ENCODE data around the gene GPATCH1. TPM values are rescaled to one million over a fixed set of nuclear protein-coding genes. Genes with fewer than 3 reads are reported as not detected.

The GPATCH1 gene
- total RNA-seq, 4 donors from 2014 or later: 3.6 to 9.3 (median 6.2) TPM

DNA sequence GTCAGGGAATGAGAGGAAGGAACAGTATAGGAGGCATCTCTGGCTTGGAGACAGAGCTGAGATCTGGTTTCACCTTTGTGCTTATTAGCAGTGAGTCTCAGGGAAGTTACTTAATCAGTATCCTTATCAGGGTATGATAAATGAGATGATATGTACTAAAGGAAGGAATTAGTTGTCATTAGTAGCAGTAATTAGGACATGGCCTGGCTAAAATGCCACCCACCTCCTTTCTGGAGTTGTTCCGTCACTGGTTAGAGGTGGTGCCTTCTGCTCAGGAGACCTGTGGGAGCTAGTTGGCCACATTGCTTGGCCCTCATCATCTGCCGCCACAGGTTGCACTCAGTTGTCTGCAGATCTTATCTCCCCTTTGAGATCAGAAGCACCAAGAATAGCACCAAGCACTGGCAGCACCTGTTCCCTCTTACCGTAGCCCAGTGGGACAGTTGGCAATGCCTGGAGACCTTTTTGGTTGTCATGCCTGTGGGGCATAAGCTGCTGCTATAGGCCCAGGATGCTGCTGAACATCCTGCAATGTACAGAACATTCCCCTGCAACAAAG, 4.7 kb downstream of the GPATCH1 start:
- H3K27ac ChIP-seq: no peak overlapping the region
- WGBS, 2 donors: 100% methylated on average over 3 of the region's 3 CpGs
- intact Hi-C loops (cut with DNase I): no loop called here

GRCh38 chr19:33086955-33087354, 6.0 kb downstream of the GPATCH1 start:
- DNase-seq: no peak
- Histone ChIP-seq H3K36me3 (peaks cover 6 to 46% (median 6%) of the 10 kb centered on the region in 3 donors), H3K27ac (no peak overlapping the region), H3K9me3 (no peaks in the 10 kb centered on the region), H3K4me1 (peaks cover 0 to 8% (median 7%) of the 10 kb centered on the region in 3 donors), H3K27me3 (no peaks in the 10 kb centered on the region), H3K4me3 (no peak overlapping the region)
- TF ChIP-seq, protein P1, sequence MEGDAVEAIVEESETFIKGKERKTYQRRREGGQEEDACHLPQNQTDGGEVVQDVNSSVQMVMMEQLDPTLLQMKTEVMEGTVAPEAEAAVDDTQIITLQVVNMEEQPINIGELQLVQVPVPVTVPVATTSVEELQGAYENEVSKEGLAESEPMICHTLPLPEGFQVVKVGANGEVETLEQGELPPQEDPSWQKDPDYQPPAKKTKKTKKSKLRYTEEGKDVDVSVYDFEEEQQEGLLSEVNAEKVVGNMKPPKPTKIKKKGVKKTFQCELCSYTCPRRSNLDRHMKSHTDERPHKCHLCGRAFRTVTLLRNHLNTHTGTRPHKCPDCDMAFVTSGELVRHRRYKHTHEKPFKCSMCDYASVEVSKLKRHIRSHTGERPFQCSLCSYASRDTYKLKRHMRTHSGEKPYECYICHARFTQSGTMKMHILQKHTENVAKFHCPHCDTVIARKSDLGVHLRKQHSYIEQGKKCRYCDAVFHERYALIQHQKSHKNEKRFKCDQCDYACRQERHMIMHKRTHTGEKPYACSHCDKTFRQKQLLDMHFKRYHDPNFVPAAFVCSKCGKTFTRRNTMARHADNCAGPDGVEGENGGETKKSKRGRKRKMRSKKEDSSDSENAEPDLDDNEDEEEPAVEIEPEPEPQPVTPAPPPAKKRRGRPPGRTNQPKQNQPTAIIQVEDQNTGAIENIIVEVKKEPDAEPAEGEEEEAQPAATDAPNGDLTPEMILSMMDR (IDR thresholded peaks at IDR 0.05): no peak
- no peak for TF ChIP-seq POLR2A (IDR thresholded peaks at IDR 0.05)
- 65 to 86% methylated on average over 1 of the region's 1 CpG for WGBS, 2 donors
- intact Hi-C loops (cut with DNase I): no loop called here

More for the DNA sequence above, 4.7 kb downstream of the GPATCH1 start:
- H3K36me3 ChIP-seq: peaks cover 0 to 33% (median 6%) of the 10 kb centered on the region in 3 donors
- no peak overlapping the region for H3K4me3 ChIP-seq
- peaks cover 0 to 17% (median 12%) of the 10 kb centered on the region in 3 donors for H3K4me1 ChIP-seq
- H3K9me3 ChIP-seq: no peaks in the 10 kb centered on the region
- TF ChIP-seq, protein P1 (IDR thresholded peaks at IDR 0.05): no peak
- TF ChIP-seq POLR2A (IDR thresholded peaks at IDR 0.05): no peak
- DNase-seq: no peak
- no peaks in the 10 kb centered on the region for H3K27me3 ChIP-seq

GRCh38 chr19:33089010-33089409, 8.0 kb downstream of the GPATCH1 start:
- TF ChIP-seq, protein P1 (IDR thresholded peaks at IDR 0.05): no peak
- TF ChIP-seq POLR2A (IDR thresholded peaks at IDR 0.05): no peak
- 91 to 92% methylated on average over 3 of the region's 3 CpGs for WGBS, 2 donors
- Histone ChIP-seq H3K27ac (no peak overlapping the region), H3K27me3 (no peaks in the 10 kb centered on the region), H3K4me1 (no peaks in the 10 kb centered on the region), H3K36me3 (peaks cover 6 to 67% (median 18%) of the 10 kb centered on the region in 3 donors), H3K4me3 (no peak overlapping the region), H3K9me3 (no peaks in the 10 kb centered on the region)
- intact Hi-C loops (cut with DNase I): no loop called here
- no peak for DNase-seq

DNA sequence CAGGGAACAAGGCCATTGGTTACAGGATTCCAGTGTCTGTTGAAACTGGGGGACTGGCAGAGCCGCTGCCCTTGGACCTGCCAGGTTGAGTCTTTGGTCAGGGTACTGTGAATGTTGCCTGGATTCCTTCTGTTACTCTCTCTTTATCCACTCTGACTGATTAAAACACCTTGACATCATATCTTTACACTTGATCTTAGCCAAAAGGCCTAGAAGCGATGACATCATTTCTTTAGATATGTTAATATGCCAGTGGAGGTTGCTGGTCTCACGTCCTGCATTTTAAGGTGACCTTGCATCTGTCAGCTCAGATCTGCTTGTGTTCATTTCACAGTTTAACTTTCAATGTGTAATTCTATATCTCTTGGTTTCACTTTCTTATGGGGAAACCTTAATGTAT, 9.2 kb downstream of the GPATCH1 start:
- H3K36me3 ChIP-seq: peaks cover 6 to 78% (median 27%) of the 10 kb centered on the region in 3 donors
- H3K27ac ChIP-seq: no peak overlapping the region
- no peak for TF ChIP-seq POLR2A (IDR thresholded peaks at IDR 0.05)
- TF ChIP-seq, protein P1 (IDR thresholded peaks at IDR 0.05): no peak
- H3K27me3 ChIP-seq: no peaks in the 10 kb centered on the region
- no peaks in the 10 kb centered on the region for H3K4me1 ChIP-seq
- no peaks in the 10 kb centered on the region for H3K9me3 ChIP-seq
- DNase-seq: no peak
- no peak overlapping the region for H3K4me3 ChIP-seq
- intact Hi-C loops (cut with DNase I): no loop called here
- 90 to 91% methylated on average over 3 of the region's 3 CpGs for WGBS, 2 donors

DNA sequence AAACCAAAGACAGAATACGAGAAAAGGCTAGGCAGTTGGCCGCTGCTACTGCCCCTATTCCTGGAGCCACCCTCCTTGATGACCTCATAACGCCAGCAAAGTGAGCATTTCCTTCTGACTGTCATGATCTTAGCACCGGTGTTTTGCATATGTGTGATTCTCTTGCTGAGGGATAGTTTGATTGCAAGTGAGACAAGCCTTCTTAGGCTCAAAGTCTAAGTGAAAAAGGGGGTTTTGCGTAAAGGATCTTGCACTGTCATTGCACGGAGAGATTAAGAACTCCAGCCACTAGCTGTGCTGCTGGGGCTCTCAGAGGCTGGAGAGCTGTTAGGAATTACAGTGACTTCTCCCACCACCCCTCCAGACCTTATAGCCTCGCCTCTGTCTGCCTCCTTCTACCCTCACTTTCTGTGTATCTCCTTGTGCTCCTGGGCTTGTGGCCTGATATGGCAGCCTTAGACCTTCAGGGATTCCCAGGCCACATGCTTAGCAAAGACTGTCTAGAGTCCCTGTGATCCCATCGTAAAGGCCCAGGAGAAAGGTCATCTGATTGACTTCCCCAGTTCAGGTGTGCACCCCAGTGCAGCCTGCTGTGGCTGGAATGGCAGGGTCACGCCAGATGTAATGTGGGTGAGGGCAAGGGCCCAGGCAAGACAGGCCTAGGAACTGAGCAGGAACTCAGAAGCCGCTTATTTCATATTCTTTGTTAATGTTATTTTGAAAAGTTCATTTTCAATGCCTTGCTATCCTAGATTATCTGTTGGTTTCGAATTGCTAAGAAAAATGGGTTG, 12.6 kb downstream of the GPATCH1 start:
- Histone ChIP-seq H3K4me3 (no peak overlapping the region), H3K9me3 (no peaks in the 10 kb centered on the region), H3K36me3 (peaks cover 12 to 100% (median 54%) of the 10 kb centered on the region in 3 donors), H3K27ac (no peak overlapping the region), H3K27me3 (no peaks in the 10 kb centered on the region), H3K4me1 (no peaks in the 10 kb centered on the region)
- TF ChIP-seq, protein P1 (IDR thresholded peaks at IDR 0.05): no peak
- no peak for TF ChIP-seq POLR2A (IDR thresholded peaks at IDR 0.05)
- intact Hi-C loops (cut with DNase I): no loop called here
- DNase-seq: no peak
- 90 to 96% methylated on average over 10 of the region's 11 CpGs for WGBS, 2 donors

Measured in esophagus squamous epithelium (tissue), 5 donors.